Stimulated activated CD8-positive, alpha-beta memory T cell treated with anti-CD3 and anti-CD28 coated beads, Interleukin-7, amount 100 ng/mL, for 24 hours (primary cell): ENCODE data around the gene GRAMD1B.

Source experiments
- DNase-seq: peaks from one replicate; pipeline ENCODE4 v3.0.0-alpha.2; 2020; ENCODE audit warnings: low read depth

The GRAMD1B gene

GRCh38 chr11:123475469-123475868, 45.4 kb downstream of the GRAMD1B start:
- no peak for DNase-seq

- DNase-seq = no peak
Observed at GRCh38 chr11:123477205-123477907, 47.3 kb downstream of the GRAMD1B start.

GRCh38 chr11:123478352-123478987, 48.4 kb downstream of the GRAMD1B start:
- no peak for DNase-seq

- no peak for DNase-seq
Observed at GRCh38 chr11:123479048-123479837, 49.2 kb downstream of the GRAMD1B start.

- DNase-seq = no peak
Observed at GRCh38 chr11:123480290-123480815, 50.3 kb downstream of the GRAMD1B start.

GRCh38 chr11:123480882-123481281, 50.8 kb downstream of the GRAMD1B start:
- DNase-seq = no peak

- DNase-seq = no peak
Observed at GRCh38 chr11:123481640-123482039, 51.6 kb downstream of the GRAMD1B start.

- DNase-seq = no peak
Observed at GRCh38 chr11:123482218-123482617, 52.1 kb downstream of the GRAMD1B start.

- DNase-seq = no peak
Observed at GRCh38 chr11:123483058-123483457, 53.0 kb downstream of the GRAMD1B start.

- DNase-seq = no peak
Observed at GRCh38 chr11:123483466-123483865, 53.4 kb downstream of the GRAMD1B start.

GRCh38 chr11:123484448-123484847, 54.4 kb downstream of the GRAMD1B start:
- no peak for DNase-seq

- DNase-seq = no peak
Observed at GRCh38 chr11:123487157-123487744, 57.2 kb downstream of the GRAMD1B start.

GRCh38 chr11:123490527-123490926, 60.5 kb downstream of the GRAMD1B start:
- DNase-seq = no peak

GRCh38 chr11:123491241-123491640, 61.2 kb downstream of the GRAMD1B start:
- no peak for DNase-seq

- DNase-seq = no peak
Observed at GRCh38 chr11:123493349-123494063, 63.4 kb downstream of the GRAMD1B start.

GRCh38 chr11:123494195-123495050, 64.4 kb downstream of the GRAMD1B start:
- no peak for DNase-seq

GRCh38 chr11:123504401-123504800, 74.3 kb downstream of the GRAMD1B start:
- no peak for DNase-seq

GRCh38 chr11:123505546-123506299, 75.7 kb downstream of the GRAMD1B start:
- no peak for DNase-seq

GRCh38 chr11:123507043-123507442, 77.0 kb downstream of the GRAMD1B start:
- no peak for DNase-seq
